H9 (cell line): ENCODE data around the gene SMYD5. TPM values are rescaled to one million over a fixed set of nuclear protein-coding genes. Genes with fewer than 3 reads are reported as not detected.
"Not testable (repeated sequence)": the region's sequence is repeated elsewhere in the genome, so short reads cannot be mapped to it uniquely, and the experiment has no call there.

Source experiments
- DNase-seq: peaks from one replicate; pipeline ENCODE4 v3.0.0-alpha.2; 2017
- H2AFZ ChIP-seq: one replicate; pipeline ENCODE4 v1.6.1; 2013; ENCODE audit warnings: mild to moderate bottlenecking, low read length, control low read depth, moderate library complexity
- H2AK5ac ChIP-seq: 2 replicates; pipeline ENCODE4 v1.6.1; 2013; ENCODE audit warnings: low read length, control low read depth, mixed read lengths; ENCODE audit not compliant: insufficient read length
- H2BK120ac ChIP-seq: one replicate; pipeline ENCODE4 v1.6.1; 2013; ENCODE audit warnings: low read depth, mild to moderate bottlenecking, low read length, control low read depth, inconsistent platforms; ENCODE audit not compliant: poor library complexity, severe bottlenecking
- H2BK12ac ChIP-seq: 2 replicates; pipeline ENCODE4 v1.6.1; 2013; ENCODE audit warnings: low read length, control low read depth, mixed read lengths, low read depth; ENCODE audit not compliant: insufficient read length
- H2BK15ac ChIP-seq: 2 replicates; pipeline ENCODE4 v1.6.1; 2013; ENCODE audit warnings: low read depth, low read length, control low read depth
- H2BK20ac ChIP-seq: one replicate; pipeline ENCODE4 v1.6.1; 2013; ENCODE audit warnings: low read depth, mild to moderate bottlenecking, low read length, control low read depth, inconsistent platforms; ENCODE audit not compliant: poor library complexity, severe bottlenecking
- H2BK5ac ChIP-seq: 2 replicates; pipeline ENCODE4 v1.6.1; 2013; ENCODE audit warnings: low read length, control low read depth, mixed read lengths; ENCODE audit not compliant: insufficient read length
- H3K14ac ChIP-seq: 2 replicates; pipeline ENCODE4 v1.6.1; 2013; ENCODE audit warnings: low read length, control low read depth; ENCODE audit not compliant: insufficient read depth
- H3K18ac ChIP-seq: 2 replicates; pipeline ENCODE4 v1.6.1; 2013; ENCODE audit warnings: low read depth, mild to moderate bottlenecking, mixed read lengths, low read length, control low read depth; ENCODE audit not compliant: insufficient read length
- H3K23ac ChIP-seq: 2 replicates; pipeline ENCODE4 v1.6.1; 2013; ENCODE audit warnings: low read length, control low read depth, mixed read lengths, low read depth; ENCODE audit not compliant: insufficient read length
- H3K23me2 ChIP-seq: 2 replicates; pipeline ENCODE4 v1.6.1; 2013; ENCODE audit warnings: low read depth, mild to moderate bottlenecking, mixed read lengths, low read length, control low read depth; ENCODE audit not compliant: insufficient read length, poor library complexity, severe bottlenecking
- H3K27ac ChIP-seq: 2 replicates; pipeline ENCODE4 v1.5.1; 2013; ENCODE audit warnings: low read length, control low read depth, mixed read lengths, low read depth; ENCODE audit not compliant: insufficient read length
- H3K27me3 ChIP-seq: 2 replicates; pipeline ENCODE4 v1.6.1; 2013; ENCODE audit warnings: low read length, control low read depth, inconsistent platforms; ENCODE audit not compliant: insufficient read depth
- H3K4ac ChIP-seq: 2 replicates; pipeline ENCODE4 v1.6.1; 2013; ENCODE audit warnings: low read depth, mild to moderate bottlenecking, control low read depth, inconsistent platforms, low read length, moderate library complexity
- H3K4me1 ChIP-seq: 2 replicates; pipeline ENCODE4 v1.6.1; 2013; ENCODE audit warnings: low read length, control low read depth, inconsistent platforms; ENCODE audit not compliant: insufficient read depth
- H3K4me2 ChIP-seq: 2 replicates; pipeline ENCODE4 v1.6.1; 2013; ENCODE audit warnings: low read length, control low read depth, mixed read lengths; ENCODE audit not compliant: insufficient read length, insufficient read depth
- H3K56ac ChIP-seq: 2 replicates; pipeline ENCODE4 v1.6.1; 2013; ENCODE audit warnings: low read depth, mild to moderate bottlenecking, mixed read lengths, low read length, control low read depth; ENCODE audit not compliant: insufficient read length
- H3K79me1 ChIP-seq: 2 replicates; pipeline ENCODE4 v1.6.1; 2013; ENCODE audit warnings: low read depth, mild to moderate bottlenecking, moderate library complexity, low read length, control low read depth, inconsistent platforms; ENCODE audit not compliant: insufficient read depth, poor library complexity, severe bottlenecking
- H3K79me2 ChIP-seq: 2 replicates; pipeline ENCODE4 v1.6.1; 2013; ENCODE audit warnings: low read length, control low read depth, inconsistent platforms; ENCODE audit not compliant: insufficient read depth
- H3K9ac ChIP-seq: 2 replicates; pipeline ENCODE4 v1.6.1; 2013; ENCODE audit warnings: low read length, control low read depth, mixed read lengths; ENCODE audit not compliant: insufficient read length; ENCODE audit errors: extremely low read depth
- H3K9me3 ChIP-seq: one replicate; pipeline ENCODE4 v1.6.1; 2013; ENCODE audit warnings: low read depth, low read length, inconsistent platforms; ENCODE audit not compliant: control insufficient read depth
- H3T11ph ChIP-seq: one replicate; pipeline ENCODE4 v1.6.1; 2013; ENCODE audit warnings: mild to moderate bottlenecking, low read length, control low read depth, inconsistent platforms
- H4K20me1 ChIP-seq: one replicate; pipeline ENCODE4 v1.6.1; 2013; ENCODE audit not compliant: control insufficient read depth, insufficient read length, insufficient read depth
- H4K5ac ChIP-seq: 2 replicates; pipeline ENCODE4 v1.6.1; 2013; ENCODE audit warnings: low read depth, mild to moderate bottlenecking, mixed read lengths, low read length, control low read depth; ENCODE audit not compliant: insufficient read length
- H4K8ac ChIP-seq: replicated peaks from 2 replicates; pipeline ENCODE4 v1.6.1; 2013; ENCODE audit warnings: low read length, control low read depth, mixed read lengths, low read depth; ENCODE audit not compliant: insufficient read length
- H4K91ac ChIP-seq: 2 replicates; pipeline ENCODE4 v1.6.1; 2013; ENCODE audit warnings: low read depth, mild to moderate bottlenecking, moderate library complexity, mixed read lengths, low read length, control low read depth; ENCODE audit not compliant: insufficient read length
- H3K27ac Mint-ChIP-seq, 3 experiments: 2 replicates in 2 of 3; 3 replicates in 1 of 3; pipeline ENCODE4 v1.8.0; 2020 to 2021; ENCODE audit warnings: mixed read lengths in 3 of 3, mild to moderate bottlenecking in 1 of 3, moderate library complexity in 1 of 3
- H3K27me3 Mint-ChIP-seq: 2 replicates; pipeline ENCODE4 v1.8.0; 2021; ENCODE audit warnings: low read depth, mild to moderate bottlenecking, moderate library complexity, mixed read lengths
- H3K36me3 Mint-ChIP-seq, 3 experiments: 2 replicates in 2 of 3; 3 replicates in 1 of 3; pipeline ENCODE4 v1.8.0; 2020 to 2021; ENCODE audit warnings: low read depth in 3 of 3, mixed read lengths in 3 of 3; ENCODE audit not compliant: insufficient read depth in 1 of 3
- H3K4me1 Mint-ChIP-seq, 2 experiments: 2 replicates each; pipeline ENCODE4 v1.8.0; 2020; ENCODE audit warnings: mixed read lengths in 2 of 2
- H3K4me3 Mint-ChIP-seq, 2 experiments: 2 replicates in 1 of 2; 3 replicates in 1 of 2; pipeline ENCODE4 v1.8.0; 2020 to 2021; ENCODE audit warnings: mild to moderate bottlenecking in 2 of 2, mixed read lengths in 2 of 2, moderate library complexity in 1 of 2
- H3K9me3 Mint-ChIP-seq, 2 experiments: 2 replicates in 1 of 2; 3 replicates in 1 of 2; pipeline ENCODE4 v1.8.0; 2020; ENCODE audit warnings: mild to moderate bottlenecking in 2 of 2, mixed read lengths in 2 of 2, moderate library complexity in 1 of 2
- CTCF ChIP-seq: fragments of 200-600 bp; sonication (generic); conservative IDR thresholded peaks from 3 replicates; pipeline ENCODE4 v1.8.0; 2021; ENCODE audit warnings: antibody characterized with exemption, mild to moderate bottlenecking
- WGBS: extraction: QIAGEN DNeasy Blood & Tissue Kit; methylation state at CpG from one replicate; pipeline ENCODE4 v1.1.7; 2013; ENCODE audit warnings: missing lambda C conversion rate, low lambda C conversion rate, mixed read lengths; ENCODE audit not compliant: insufficient read length; ENCODE audit errors: extremely low coverage; 5-methylcytosine and 5-hydroxymethylcytosine counted together
- total RNA-seq: library from RNA; stranded (reverse); gene quantifications from 2 replicates; pipeline ENCODE4 v1.2.1, GENCODE V29; 2021

Gene SMYD5
- total RNA-seq, 1 experiment from 2014 or later = 45.2 TPM

DNA sequence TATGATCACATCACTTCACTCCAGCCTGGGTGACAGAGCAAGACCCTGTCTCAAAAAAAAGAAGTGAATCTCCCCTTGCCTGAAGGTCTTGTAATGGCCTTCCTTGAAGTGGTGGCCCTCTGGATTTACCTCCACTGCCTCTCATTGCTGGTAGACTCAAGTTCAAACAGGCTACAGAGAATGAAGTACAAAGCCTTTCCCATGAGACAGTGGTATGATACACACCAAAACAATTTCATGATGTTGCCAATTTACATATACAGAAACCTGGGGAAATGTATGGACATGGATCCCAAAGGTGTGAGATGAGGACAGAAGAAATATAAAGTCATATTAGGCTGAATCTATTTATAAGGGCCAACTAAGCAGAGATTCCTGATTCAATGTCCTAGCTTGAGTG lies 16.5 kb upstream of the SMYD5 start:
- no peak overlapping the region for H3T11ph ChIP-seq
- H3K79me2 ChIP-seq = no peaks in the 10 kb centered on the region
- no peaks in the 10 kb centered on the region for H3K4me1 ChIP-seq
- no peak overlapping the region for H3K14ac ChIP-seq
- peaks cover 0 to 4% (median 0%) of the 10 kb centered on the region in 3 experiments; a peak in 1 of 7 replicates for H3K36me3 Mint-ChIP-seq
- no peaks in the 10 kb centered on the region; the same call in 1 of the 2 replicates for H3K27me3 ChIP-seq
- H4K91ac ChIP-seq = no peak overlapping the region
- no peak overlapping the region for H3K23ac ChIP-seq
- no peak overlapping the region for H3K18ac ChIP-seq
- H3K79me1 ChIP-seq = no peaks in the 10 kb centered on the region
- H2BK15ac ChIP-seq = no peak overlapping the region
- no peaks in the 10 kb centered on the region for H3K9me3 ChIP-seq
- H2BK20ac ChIP-seq = no peak overlapping the region
- H3K23me2 ChIP-seq = no peaks in the 10 kb centered on the region
- H3K27ac ChIP-seq = no peak overlapping the region
- no peak overlapping the region for H2AK5ac ChIP-seq
- no peak overlapping the region for H3K9ac ChIP-seq
- H4K5ac ChIP-seq = no peak overlapping the region
- H4K20me1 ChIP-seq = no peaks in the 10 kb centered on the region
- peaks cover 44% of the 10 kb centered on the region for H3K27me3 Mint-ChIP-seq
- no peak overlapping the region for H2AFZ ChIP-seq
- H2BK12ac ChIP-seq = no peak overlapping the region
- no peak overlapping the region for H3K4me2 ChIP-seq
- no peak overlapping the region for H2BK5ac ChIP-seq
- TF ChIP-seq CTCF = no peak
- H3K4me3 Mint-ChIP-seq = no peak overlapping the region
- H3K4ac ChIP-seq = no peak overlapping the region
- DNase-seq = no peak
- no peak overlapping the region for H3K56ac ChIP-seq
- H3K27ac Mint-ChIP-seq = no peak overlapping the region
- H3K4me1 Mint-ChIP-seq = peaks cover 8 to 10% of the 10 kb centered on the region in 2 experiments
- peaks cover 4 to 5% of the 10 kb centered on the region in 2 experiments; a peak in 4 of 5 replicates for H3K9me3 Mint-ChIP-seq
- H4K8ac ChIP-seq = no peak overlapping the region
- no peak overlapping the region for H2BK120ac ChIP-seq

GRCh38 chr2:73200281-73200680 lies 13.8 kb upstream of the SMYD5 start:
- not testable (repeated sequence) for H4K8ac ChIP-seq, H2AK5ac ChIP-seq, H3K14ac ChIP-seq, H3T11ph ChIP-seq, H2BK5ac ChIP-seq, H2BK20ac ChIP-seq, H3K79me2 ChIP-seq, H4K20me1 ChIP-seq, H2AFZ ChIP-seq, H3K27ac Mint-ChIP-seq, H3K79me1 ChIP-seq, H4K91ac ChIP-seq, H2BK15ac ChIP-seq, H3K9ac ChIP-seq, H3K56ac ChIP-seq, H2BK120ac ChIP-seq, H3K23ac ChIP-seq, H3K36me3 Mint-ChIP-seq, H3K4me1 ChIP-seq, H2BK12ac ChIP-seq, H3K4ac ChIP-seq, H4K5ac ChIP-seq, H3K27ac ChIP-seq, H3K9me3 Mint-ChIP-seq, DNase-seq, H3K23me2 ChIP-seq, H3K4me3 Mint-ChIP-seq, H3K4me2 ChIP-seq, H3K18ac ChIP-seq, H3K9me3 ChIP-seq
- no CpG with 5 or more reads among the region's 10 CpGs for WGBS
- peaks cover 13% of the 10 kb centered on the region; the same call in 1 of the 2 replicates for H3K27me3 ChIP-seq
- peaks cover 71% of the 10 kb centered on the region for H3K27me3 Mint-ChIP-seq
- H3K4me1 Mint-ChIP-seq = peaks cover 10 to 12% of the 10 kb centered on the region in 2 experiments
